WTC11 (cell line): Measurements from ENCODE around the gene PFKM.

Experiments
- ETV6 ChIP-seq: sonication (generic); formaldehyde crosslinking; IDR thresholded peaks from 2 replicates; pipeline ENCODE4 v1.8.1; 2022; ENCODE audit warnings: mild to moderate bottlenecking, missing genetic modification reagents
- JUN ChIP-seq: sonication (generic); formaldehyde crosslinking; IDR thresholded peaks from 2 replicates; pipeline ENCODE4 v1.8.0; 2023; ENCODE audit warnings: mild to moderate bottlenecking, missing genetic modification reagents
- KAT7 ChIP-seq: sonication (generic); formaldehyde crosslinking; IDR thresholded peaks from 2 replicates; pipeline ENCODE4 v1.8.1; 2023; ENCODE audit warnings: missing genetic modification reagents, mild to moderate bottlenecking, borderline replicate concordance
- NR3C1 ChIP-seq: sonication (generic); formaldehyde crosslinking; conservative IDR thresholded peaks from 2 replicates; pipeline ENCODE4 v1.8.1; 2023; ENCODE audit warnings: low read depth, mild to moderate bottlenecking, missing genetic modification reagents
- SMAD4 ChIP-seq: sonication (generic); formaldehyde crosslinking; IDR thresholded peaks from 2 replicates; pipeline ENCODE4 v1.8.0; 2022; ENCODE audit warnings: mild to moderate bottlenecking, missing genetic modification reagents
- TCF7 ChIP-seq: sonication (generic); formaldehyde crosslinking; IDR thresholded peaks from 2 replicates; pipeline ENCODE4 v1.8.0; 2022; ENCODE audit warnings: mild to moderate bottlenecking, low read depth, missing genetic modification reagents, moderate library complexity
- ZBTB43 ChIP-seq: sonication (generic); formaldehyde crosslinking; IDR thresholded peaks from 2 replicates; pipeline ENCODE4 v1.8.1; 2023; ENCODE audit warnings: mild to moderate bottlenecking, missing genetic modification reagents
- ZNF317 ChIP-seq: sonication (generic); formaldehyde crosslinking; IDR thresholded peaks from 2 replicates; pipeline ENCODE4 v1.8.1; 2023; ENCODE audit warnings: low read depth, mild to moderate bottlenecking, moderate library complexity, missing genetic modification reagents, borderline replicate concordance
- TF ChIP-seq, protein P1 (sequence below): fragments of 200-600 bp; IDR thresholded peaks from 2 replicates; pipeline ENCODE4 v1.8.0; 2022; ENCODE audit warnings: antibody characterized with exemption
- TF ChIP-seq, protein P2 (sequence below): sonication (generic); formaldehyde crosslinking; IDR thresholded peaks from 2 replicates; pipeline ENCODE4 v1.8.0; 2022; ENCODE audit warnings: mild to moderate bottlenecking, missing genetic modification reagents
- TF ChIP-seq, protein P3 (sequence below): sonication (generic); formaldehyde crosslinking; IDR thresholded peaks from 2 replicates; pipeline ENCODE4 v1.8.0; 2022; ENCODE audit warnings: mild to moderate bottlenecking, missing genetic modification reagents

DNA sequence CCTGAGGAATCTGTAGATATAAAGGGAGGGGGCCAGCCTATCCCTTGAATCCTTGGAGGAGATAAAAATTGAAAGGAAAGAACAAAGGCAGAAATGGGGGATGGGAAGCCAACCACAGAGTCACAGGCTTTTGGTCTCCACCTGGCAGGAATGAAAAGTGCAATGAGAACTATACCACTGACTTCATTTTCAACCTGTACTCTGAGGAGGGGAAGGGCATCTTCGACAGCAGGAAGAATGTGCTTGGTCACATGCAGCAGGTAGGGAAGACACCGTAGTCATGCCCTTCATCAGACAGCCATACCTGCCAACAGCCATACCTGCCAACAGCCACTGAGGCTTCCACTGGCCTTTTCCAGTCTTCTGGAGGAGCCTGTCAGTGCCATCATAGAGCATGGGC lies 24.7 kb downstream of the PFKM start:
- no peak for TF ChIP-seq JUN
- TF ChIP-seq, protein P1, sequence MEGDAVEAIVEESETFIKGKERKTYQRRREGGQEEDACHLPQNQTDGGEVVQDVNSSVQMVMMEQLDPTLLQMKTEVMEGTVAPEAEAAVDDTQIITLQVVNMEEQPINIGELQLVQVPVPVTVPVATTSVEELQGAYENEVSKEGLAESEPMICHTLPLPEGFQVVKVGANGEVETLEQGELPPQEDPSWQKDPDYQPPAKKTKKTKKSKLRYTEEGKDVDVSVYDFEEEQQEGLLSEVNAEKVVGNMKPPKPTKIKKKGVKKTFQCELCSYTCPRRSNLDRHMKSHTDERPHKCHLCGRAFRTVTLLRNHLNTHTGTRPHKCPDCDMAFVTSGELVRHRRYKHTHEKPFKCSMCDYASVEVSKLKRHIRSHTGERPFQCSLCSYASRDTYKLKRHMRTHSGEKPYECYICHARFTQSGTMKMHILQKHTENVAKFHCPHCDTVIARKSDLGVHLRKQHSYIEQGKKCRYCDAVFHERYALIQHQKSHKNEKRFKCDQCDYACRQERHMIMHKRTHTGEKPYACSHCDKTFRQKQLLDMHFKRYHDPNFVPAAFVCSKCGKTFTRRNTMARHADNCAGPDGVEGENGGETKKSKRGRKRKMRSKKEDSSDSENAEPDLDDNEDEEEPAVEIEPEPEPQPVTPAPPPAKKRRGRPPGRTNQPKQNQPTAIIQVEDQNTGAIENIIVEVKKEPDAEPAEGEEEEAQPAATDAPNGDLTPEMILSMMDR: no peak
- TF ChIP-seq ZNF317 (CRISPR knock-in tag): no peak
- TF ChIP-seq NR3C1 (CRISPR knock-in tag): no peak
- TF ChIP-seq, protein P2, sequence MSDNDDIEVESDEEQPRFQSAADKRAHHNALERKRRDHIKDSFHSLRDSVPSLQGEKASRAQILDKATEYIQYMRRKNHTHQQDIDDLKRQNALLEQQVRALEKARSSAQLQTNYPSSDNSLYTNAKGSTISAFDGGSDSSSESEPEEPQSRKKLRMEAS (CRISPR knock-in tag): no peak
- TF ChIP-seq, protein P3, sequence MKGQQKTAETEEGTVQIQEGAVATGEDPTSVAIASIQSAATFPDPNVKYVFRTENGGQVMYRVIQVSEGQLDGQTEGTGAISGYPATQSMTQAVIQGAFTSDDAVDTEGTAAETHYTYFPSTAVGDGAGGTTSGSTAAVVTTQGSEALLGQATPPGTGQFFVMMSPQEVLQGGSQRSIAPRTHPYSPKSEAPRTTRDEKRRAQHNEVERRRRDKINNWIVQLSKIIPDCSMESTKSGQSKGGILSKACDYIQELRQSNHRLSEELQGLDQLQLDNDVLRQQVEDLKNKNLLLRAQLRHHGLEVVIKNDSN (CRISPR knock-in tag): no peak
- TF ChIP-seq TCF7 (CRISPR knock-in tag): no peak
- no peak for TF ChIP-seq KAT7 (CRISPR knock-in tag)
- TF ChIP-seq ETV6: no peak
- no peak for TF ChIP-seq ZBTB43 (CRISPR knock-in tag)
- no peak for TF ChIP-seq SMAD4 (CRISPR knock-in tag)
